PC-3 (cell line): ENCODE data around the gene NOD1. TPM values are rescaled to one million over a fixed set of nuclear protein-coding genes. Genes with fewer than 3 reads are reported as not detected.
A peak's percentile ranks its signal among the peaks of the same experiment; 100 is the strongest.

Experiments used
- ATAC-seq: fragments of 200-7000 bp; cut with Tn5 transposase; 2 replicates; pipeline ENCODE4 v1.9.1; 2020; ENCODE audit warnings: mild to moderate bottlenecking, moderate library complexity
- BruUV-seq: library from RNA; stranded (reverse); fragments of 400-500 nt; replicated peaks from 2 replicates; lab custom pipeline; 2021; lab: Mats Ljungman, UMichigan
- CTCF ChIA-PET: fragments of 300-600 bp; sonication (Branson Sonifier 250); formaldehyde crosslinking; loops from one replicate; lab custom pipeline; 2022; ENCODE audit warnings: antibody characterized with exemption; lab: Charles Lee
- POLR2A ChIA-PET: fragments of 300-600 bp; sonication (Branson Sonifier 250); formaldehyde crosslinking; loops from one replicate; lab custom pipeline; 2022; ENCODE audit warnings: antibody characterized with exemption; ENCODE audit not compliant: unreplicated experiment; lab: Charles Lee
- DNase-seq: peaks from one replicate; pipeline ENCODE4 v3.0.0-alpha.2; 2015
- H2AFZ ChIP-seq: fragments of 300-600 bp; sonication (generic); 2 replicates; pipeline ENCODE4 v1.6.0; 2016; ENCODE audit warnings: antibody characterized with exemption, low read length
- H3F3A ChIP-seq: fragments of 300-600 bp; sonication (generic); one replicate; pipeline ENCODE4 v1.6.0; 2017; ENCODE audit warnings: antibody characterized with exemption, low read length, control low read depth, mild to moderate bottlenecking; ENCODE audit not compliant: unreplicated experiment
- H3K27ac ChIP-seq: fragments of 300-600 bp; sonication (generic); 2 replicates; pipeline ENCODE4 v1.5.1; 2016; ENCODE audit warnings: mild to moderate bottlenecking, low read length
- H3K27me3 ChIP-seq: fragments of 300-600 bp; sonication (generic); 2 replicates; pipeline ENCODE4 v1.6.1; 2016; ENCODE audit warnings: low read length, mixed read lengths
- H3K36me3 ChIP-seq: fragments of 300-600 bp; sonication (generic); 2 replicates; pipeline ENCODE4 v1.6.1; 2016; ENCODE audit warnings: low read depth, mixed run types, low read length, mixed read lengths
- H3K4me1 ChIP-seq: fragments of 300-600 bp; sonication (generic); 2 replicates; pipeline ENCODE4 v1.5.1; 2016; ENCODE audit warnings: low read length; ENCODE audit not compliant: insufficient read depth
- H3K4me2 ChIP-seq: fragments of 300-600 bp; sonication (generic); 2 replicates; pipeline ENCODE4 v1.6.0; 2016; ENCODE audit warnings: low read length
- H3K4me3 ChIP-seq: fragments of 300-600 bp; sonication (generic); 2 replicates; pipeline ENCODE4 v1.5.1; 2016; ENCODE audit warnings: mild to moderate bottlenecking, low read length, mixed read lengths
- H3K79me2 ChIP-seq: fragments of 300-600 bp; sonication (generic); 2 replicates; pipeline ENCODE4 v1.6.1; 2017; ENCODE audit warnings: low read length, mixed read lengths
- H3K9ac ChIP-seq: fragments of 300-600 bp; sonication (generic); 2 replicates; pipeline ENCODE4 v1.6.0; 2016; ENCODE audit warnings: mild to moderate bottlenecking, low read length
- H3K9me2 ChIP-seq: fragments of 300-600 bp; sonication (generic); replicated peaks from 2 replicates; pipeline ENCODE4 v1.6.1; 2016; ENCODE audit warnings: mixed run types, low read length, mixed read lengths
- H3K9me3 ChIP-seq: fragments of 300-600 bp; sonication (generic); 2 replicates; pipeline ENCODE4 v1.6.1; 2016; ENCODE audit warnings: low read length, mixed read lengths
- H4K20me1 ChIP-seq: fragments of 300-600 bp; sonication (generic); 2 replicates; pipeline ENCODE4 v1.6.1; 2016; ENCODE audit warnings: low read length, mixed read lengths
- EZH2 ChIP-seq: fragments of 300-600 bp; sonication (generic); IDR thresholded peaks from one replicate; pipeline ENCODE4 v1.6.1; 2017; ENCODE audit warnings: antibody characterized with exemption, mild to moderate bottlenecking, low read length; ENCODE audit not compliant: unreplicated experiment
- EZH2phosphoT487 ChIP-seq: fragments of 300-600 bp; sonication (generic); IDR thresholded peaks from 2 replicates; pipeline ENCODE4 v1.6.1; 2018; ENCODE audit warnings: mild to moderate bottlenecking, antibody characterized with exemption, low read length, borderline replicate concordance
- intact Hi-C: fragments of 100-400 bp; cut with micrococcal nuclease; formaldehyde crosslinking; loops from 2 replicates; pipeline ENCODE4 v1.9.0; 2023
- total RNA-seq: library from RNA; depleted of rRNA; stranded (reverse); fragments of >200 nt; gene quantifications from 2 replicates; pipeline ENCODE4 v1.2.3, GENCODE V29; 2014
- TF ChIP-seq, protein P1 (sequence below): fragments of 300-600 bp; sonication (generic); conservative IDR thresholded peaks from 2 replicates; pipeline ENCODE4 v1.5.1; 2017; ENCODE audit warnings: antibody characterized with exemption, low read depth, mild to moderate bottlenecking, low read length

The NOD1 gene
- total RNA-seq, 1 experiment from 2014 or later, result 5.9 TPM

DNA sequence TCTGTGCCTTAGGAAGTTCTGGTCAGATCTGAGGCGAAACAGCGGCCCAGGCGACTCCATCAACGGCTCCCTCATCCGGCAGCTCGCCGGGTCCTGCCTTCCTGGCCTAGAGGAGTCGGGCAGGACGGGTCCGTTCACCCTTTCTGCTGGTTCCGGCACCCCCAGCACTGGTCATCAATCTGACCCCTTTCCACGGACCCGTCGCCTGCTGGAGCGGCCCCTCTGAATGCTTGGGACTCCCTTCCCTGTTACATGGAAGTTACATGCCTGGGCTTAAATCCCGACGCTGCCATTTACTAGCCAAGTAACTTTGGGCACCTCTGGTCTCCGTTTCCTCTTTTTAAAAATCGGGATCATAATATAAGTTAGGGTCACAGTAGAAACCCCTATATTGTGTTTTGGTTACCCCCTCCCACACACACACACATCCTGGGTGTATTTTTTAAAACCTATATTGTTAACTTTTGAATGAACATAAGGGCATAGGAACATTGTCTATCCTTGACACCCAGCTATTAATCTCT, 26.7 kb upstream of the NOD1 start:
- BruUV-seq, result TSS peak; percentile 92

GRCh38 chr7:30504301-30505173, 26.0 kb upstream of the NOD1 start, which contains the start of gene GGCT:
GGCT (minus strand) TSS chr7:30504829; CDS start chr7:30504709, 120 bp downstream.
- DNase-seq, result peak; percentile 97
- intact Hi-C loops, result loop anchor here (1.0 to 10.0 kb wide), 3 partner anchors 25 to 340 kb away; partner anchors contain the start of gene ZNRF2
- CTCF ChIA-PET, result no interaction called here
- Histone ChIP-seq H3K4me1 (peaks cover 42% of the 10 kb centered on the region), H3K4me3 (peak within 1 kb of the TSS; percentile 98), H3K79me2 (peaks cover 50% of the 10 kb centered on the region), H3K27ac (peak within 1 kb of the TSS; percentile 36; the same call in 1 of the 2 replicates), H3K9ac (peak within 1 kb of the TSS; percentile 97), H3K9me3 (no peaks in the 10 kb centered on the region), H2AFZ (peak within 1 kb of the TSS; percentile 96), H4K20me1 (peaks cover 11% of the 10 kb centered on the region; the same call in 1 of the 2 replicates), H3K4me2 (peak within 1 kb of the TSS; percentile 100), H3F3A (no peaks in the 10 kb centered on the region), H3K27me3 (no peaks in the 10 kb centered on the region), H3K9me2 (no peaks in the 10 kb centered on the region), H3K36me3 (no peaks in the 10 kb centered on the region)
- TF ChIP-seq EZH2phosphoT487 (no peak), EZH2 (no peak)
- TF ChIP-seq, protein P1, sequence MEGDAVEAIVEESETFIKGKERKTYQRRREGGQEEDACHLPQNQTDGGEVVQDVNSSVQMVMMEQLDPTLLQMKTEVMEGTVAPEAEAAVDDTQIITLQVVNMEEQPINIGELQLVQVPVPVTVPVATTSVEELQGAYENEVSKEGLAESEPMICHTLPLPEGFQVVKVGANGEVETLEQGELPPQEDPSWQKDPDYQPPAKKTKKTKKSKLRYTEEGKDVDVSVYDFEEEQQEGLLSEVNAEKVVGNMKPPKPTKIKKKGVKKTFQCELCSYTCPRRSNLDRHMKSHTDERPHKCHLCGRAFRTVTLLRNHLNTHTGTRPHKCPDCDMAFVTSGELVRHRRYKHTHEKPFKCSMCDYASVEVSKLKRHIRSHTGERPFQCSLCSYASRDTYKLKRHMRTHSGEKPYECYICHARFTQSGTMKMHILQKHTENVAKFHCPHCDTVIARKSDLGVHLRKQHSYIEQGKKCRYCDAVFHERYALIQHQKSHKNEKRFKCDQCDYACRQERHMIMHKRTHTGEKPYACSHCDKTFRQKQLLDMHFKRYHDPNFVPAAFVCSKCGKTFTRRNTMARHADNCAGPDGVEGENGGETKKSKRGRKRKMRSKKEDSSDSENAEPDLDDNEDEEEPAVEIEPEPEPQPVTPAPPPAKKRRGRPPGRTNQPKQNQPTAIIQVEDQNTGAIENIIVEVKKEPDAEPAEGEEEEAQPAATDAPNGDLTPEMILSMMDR, result no peak
- no TSS peak for BruUV-seq
- POLR2A ChIA-PET, result no interaction called here
- peak; percentile 95 for ATAC-seq

More for the DNA sequence above, 26.7 kb upstream of the NOD1 start:
- ChIA-PET CTCF (no interaction called here), POLR2A (no interaction called here)
- no peaks in the 10 kb centered on the region for H3F3A ChIP-seq
- no peaks in the 10 kb centered on the region for H3K9me3 ChIP-seq
- intact Hi-C loops, result loop anchor here (10.0 kb wide), 1 partner anchor 340 kb away; no protein-coding TSS in a partner anchor
- no peaks in the 10 kb centered on the region for H3K36me3 ChIP-seq
- no peaks in the 10 kb centered on the region for H3K27me3 ChIP-seq
- peak overlapping the region; percentile 98 for H3K4me3 ChIP-seq
- H3K9ac ChIP-seq, result peak overlapping the region; percentile 97
- peak overlapping the region; percentile 100 for H3K4me2 ChIP-seq
- H3K4me1 ChIP-seq, result peaks cover 48% of the 10 kb centered on the region
- peak overlapping the region; percentile 96 for H2AFZ ChIP-seq
- H3K9me2 ChIP-seq, result no peaks in the 10 kb centered on the region
- DNase-seq, result no peak
- H4K20me1 ChIP-seq, result peaks cover 11% of the 10 kb centered on the region; the same call in 1 of the 2 replicates
- peak; percentile 16 for ATAC-seq
- TF ChIP-seq, protein P1, result no peak
- TF ChIP-seq EZH2phosphoT487, result no peak
- H3K79me2 ChIP-seq, result peaks cover 44% of the 10 kb centered on the region
- H3K27ac ChIP-seq, result no peak overlapping the region
